DND-41 (cell line): ENCODE data around the gene INTS1.

ENCODE experiments used
- EZH2 ChIP-seq: IDR thresholded peaks from 3 replicates; pipeline ENCODE4 v1.6.1; 2012; ENCODE audit warnings: borderline replicate concordance, low read depth, mild to moderate bottlenecking, moderate library complexity, low read length, inconsistent platforms; ENCODE audit not compliant: severe bottlenecking
- TF ChIP-seq, protein P1 (sequence below): IDR thresholded peaks from 2 replicates; pipeline ENCODE4 v1.5.1; 2012; ENCODE audit warnings: borderline replicate concordance, low read length, moderate library complexity, mild to moderate bottlenecking; ENCODE audit not compliant: poor library complexity, severe bottlenecking; ENCODE audit errors: extremely low read depth

DNA sequence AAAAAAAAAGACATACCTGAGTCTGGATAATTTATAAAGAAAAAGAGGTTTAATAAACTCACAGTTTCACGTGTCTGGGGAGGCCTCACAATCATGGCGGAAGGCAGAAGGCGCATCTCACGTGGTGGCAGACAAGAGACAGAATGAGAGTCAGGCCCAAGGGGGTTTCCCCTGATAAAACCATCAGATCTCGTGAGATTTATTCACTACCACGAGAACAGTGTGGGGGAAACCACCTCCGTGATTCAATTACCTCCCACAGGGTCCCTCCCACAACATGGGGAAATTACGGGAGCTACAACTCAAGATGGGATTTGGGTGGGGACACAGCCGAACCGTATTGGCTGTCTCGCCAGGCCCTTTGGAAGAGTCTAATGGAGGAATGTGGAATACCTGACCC lies 17.3 kb upstream of the INTS1 start:
- TF ChIP-seq, protein P1, sequence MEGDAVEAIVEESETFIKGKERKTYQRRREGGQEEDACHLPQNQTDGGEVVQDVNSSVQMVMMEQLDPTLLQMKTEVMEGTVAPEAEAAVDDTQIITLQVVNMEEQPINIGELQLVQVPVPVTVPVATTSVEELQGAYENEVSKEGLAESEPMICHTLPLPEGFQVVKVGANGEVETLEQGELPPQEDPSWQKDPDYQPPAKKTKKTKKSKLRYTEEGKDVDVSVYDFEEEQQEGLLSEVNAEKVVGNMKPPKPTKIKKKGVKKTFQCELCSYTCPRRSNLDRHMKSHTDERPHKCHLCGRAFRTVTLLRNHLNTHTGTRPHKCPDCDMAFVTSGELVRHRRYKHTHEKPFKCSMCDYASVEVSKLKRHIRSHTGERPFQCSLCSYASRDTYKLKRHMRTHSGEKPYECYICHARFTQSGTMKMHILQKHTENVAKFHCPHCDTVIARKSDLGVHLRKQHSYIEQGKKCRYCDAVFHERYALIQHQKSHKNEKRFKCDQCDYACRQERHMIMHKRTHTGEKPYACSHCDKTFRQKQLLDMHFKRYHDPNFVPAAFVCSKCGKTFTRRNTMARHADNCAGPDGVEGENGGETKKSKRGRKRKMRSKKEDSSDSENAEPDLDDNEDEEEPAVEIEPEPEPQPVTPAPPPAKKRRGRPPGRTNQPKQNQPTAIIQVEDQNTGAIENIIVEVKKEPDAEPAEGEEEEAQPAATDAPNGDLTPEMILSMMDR, result no peak
- no peak for TF ChIP-seq EZH2
